ENCODE results near the gene SC5D.

SC5D gene

GRCh38 chr11:121329781-121330395 lies 37.3 kb downstream of the SC5D start:
- no peak for DNase-seq

- no peak for DNase-seq
Observed at GRCh38 chr11:121330614-121331435, 38.3 kb downstream of the SC5D start.

- no peak for DNase-seq
Observed at GRCh38 chr11:121334973-121335710, 42.6 kb downstream of the SC5D start.

GRCh38 chr11:121336279-121336937 lies 43.8 kb downstream of the SC5D start:
- DNase-seq, result no peak

- DNase-seq, result no peak
Observed at GRCh38 chr11:121337078-121337477, 44.5 kb downstream of the SC5D start.

GRCh38 chr11:121337740-121338272 lies 45.2 kb downstream of the SC5D start:
- no peak for DNase-seq

GRCh38 chr11:121338536-121338935 lies 46.0 kb downstream of the SC5D start:
- DNase-seq, result no peak

- DNase-seq, result no peak
Observed at GRCh38 chr11:121340032-121340580, 47.5 kb downstream of the SC5D start.

- no peak for DNase-seq
Observed at GRCh38 chr11:121341609-121342008, 49.0 kb downstream of the SC5D start.

- DNase-seq, result no peak
Observed at GRCh38 chr11:121344824-121345223, 52.3 kb downstream of the SC5D start.

- DNase-seq, result no peak
Observed at GRCh38 chr11:121347094-121347493, 54.5 kb downstream of the SC5D start.

GRCh38 chr11:121347813-121348212 lies 55.2 kb downstream of the SC5D start:
- no peak for DNase-seq

- no peak for DNase-seq
Observed at GRCh38 chr11:121348220-121348875, 55.8 kb downstream of the SC5D start.

- no peak for DNase-seq
Observed at GRCh38 chr11:121349790-121350189, 57.2 kb downstream of the SC5D start.

- no peak for DNase-seq
Observed at GRCh38 chr11:121350314-121351082, 57.9 kb downstream of the SC5D start.

GRCh38 chr11:121351083-121351630 lies 58.6 kb downstream of the SC5D start:
- DNase-seq, result no peak

GRCh38 chr11:121352251-121352891 lies 59.8 kb downstream of the SC5D start:
- DNase-seq, result no peak

GRCh38 chr11:121354192-121354591 lies 61.6 kb downstream of the SC5D start:
- DNase-seq, result no peak

- DNase-seq, result no peak
Observed at GRCh38 chr11:121356357-121356756, 63.8 kb downstream of the SC5D start.

All from activated CD4-positive, CD25-positive, alpha-beta regulatory T cell treated with anti-CD3 and anti-CD28 coated beads, Interleukin-2, amount 50 U/mL, for 72 hours (primary cell).